Gastrocnemius medialis (tissue), 4 donors: ENCODE results near the gene TXNRD1. TPM values are rescaled to one million over a fixed set of nuclear protein-coding genes. Genes with fewer than 3 reads are reported as not detected.

Experiments
- ATAC-seq, 2 donors: fragments of 150-250 bp; one replicate each; pipeline ENCODE4 v1.9.1; 2016
- DNase-seq, 2 donors: peaks; one replicate each; pipeline ENCODE4 v3.0.0-alpha.2; 2019
- H3K27ac ChIP-seq, 4 donors: fragments of 200-600 bp; sonication (generic); 1 replicate in 1 of 4; 2 replicates in 3 of 4; pipeline ENCODE4 v1.5.1; 2016 to 2018; ENCODE audit warnings: mild to moderate bottlenecking in 2 of 4, moderate library complexity in 1 of 4
- H3K27me3 ChIP-seq, 3 donors: fragments of 200-600 bp; sonication (generic) in 2 of 3; 1 replicate in 1 of 3; 2 replicates in 2 of 3; pipeline versions ENCODE4 v1.5.1 to v1.6.0; 2016 to 2019; ENCODE audit warnings: mild to moderate bottlenecking in 1 of 3, moderate library complexity in 1 of 3
- H3K36me3 ChIP-seq, 2 donors: fragments of 200-600 bp; sonication (generic) in 1 of 2; one replicate each; pipeline ENCODE4 v1.5.1; 2017 to 2018
- H3K4me1 ChIP-seq, 2 donors: fragments of 200-600 bp; sonication (generic) in 1 of 2; one replicate each; pipeline ENCODE4 v1.5.1; 2016 to 2017; ENCODE audit warnings: mild to moderate bottlenecking in 2 of 2
- H3K4me3 ChIP-seq, 4 donors: fragments of 200-600 bp; sonication (generic) in 3 of 4; 1 replicate in 1 of 4; 2 replicates in 3 of 4; pipeline ENCODE4 v1.5.1; 2016 to 2019; ENCODE audit warnings: mild to moderate bottlenecking in 2 of 4
- H3K9me3 ChIP-seq, 3 donors: fragments of 200-600 bp; sonication (generic) in 2 of 3; 1 replicate in 1 of 3; 2 replicates in 2 of 3; pipeline ENCODE4 v1.5.1; 2016 to 2019
- CTCF ChIP-seq, 5 experiments: fragments of 450-650 bp in 3 of 5; fragments of 200-600 bp in 2 of 5; sonication (generic) in 2 of 5; IDR thresholded peaks in 4 of 5; conservative IDR thresholded peaks in 1 of 5; 1 replicate in 4 of 5; 2 replicates in 1 of 5; pipeline ENCODE4 v1.5.1; 2016 to 2019; ENCODE audit warnings: antibody characterized with exemption in 5 of 5, mild to moderate bottlenecking in 3 of 5, moderate library complexity in 3 of 5
- POLR2A ChIP-seq, 2 donors: fragments of 450-650 bp; IDR thresholded peaks; one replicate each; pipeline ENCODE4 v1.6.1; 2017; ENCODE audit warnings: antibody characterized with exemption in 2 of 2, mild to moderate bottlenecking in 2 of 2, moderate library complexity in 2 of 2
- in situ Hi-C, 4 donors: fragments of 200-750 bp; cut with MboI; loops; one replicate each; pipeline versions ENCODE4 v1.15.0 to v1.8.0; 2017; ENCODE audit warnings: low sequenced_read_pairs in 4 of 4
- intact Hi-C: fragments of 100-400 bp; cut with DNase I; formaldehyde crosslinking; loops from one replicate; pipeline ENCODE4 v1.15.1; 2023; ENCODE audit warnings: low total_unique reads
- total RNA-seq, 4 donors: library from RNA; depleted of rRNA; stranded (reverse); fragments of >200 nt; gene quantifications; one replicate each; pipeline versions ENCODE4 v1.1.0 to v1.2.3, GENCODE V29; 2016

Gene TXNRD1
- total RNA-seq, 4 donors from 2014 or later: 96.6 to 139 (median 118) TPM

GRCh38 chr12:104350211-104351056, 134.9 kb downstream of the TXNRD1 start:
- in situ Hi-C loops: loop anchor here in 3 of 4 donors (5.0 to 10.0 kb wide), 2 partner anchors 146 to 148 kb away; no protein-coding TSS in a partner anchor
- no peak for ATAC-seq
- H3K4me3 ChIP-seq: no peak overlapping the region
- DNase-seq: no peak
- no peaks in the 10 kb centered on the region for H3K27me3 ChIP-seq
- TF ChIP-seq POLR2A (IDR thresholded peaks at IDR 0.05) (no peak), CTCF (IDR thresholded peaks at IDR 0.05 in 4 of 5, conservative IDR thresholded peaks at IDR 0.05 in 1 of 5) (no peak)
- H3K27ac ChIP-seq: no peak overlapping the region
- intact Hi-C loops: no loop called here
- H3K4me1 ChIP-seq: peaks cover 19 to 36% of the 10 kb centered on the region in 2 donors
- H3K36me3 ChIP-seq: peaks cover 0 to 85% of the 10 kb centered on the region in 2 donors
- no peaks in the 10 kb centered on the region for H3K9me3 ChIP-seq

GRCh38 chr12:104351057-104351983, 135.7 kb downstream of the TXNRD1 start:
- Histone ChIP-seq H3K4me3 (no peak overlapping the region), H3K27ac (no peak overlapping the region), H3K4me1 (peaks cover 13 to 27% of the 10 kb centered on the region in 2 donors), H3K9me3 (no peaks in the 10 kb centered on the region), H3K27me3 (no peaks in the 10 kb centered on the region), H3K36me3 (peaks cover 0 to 81% of the 10 kb centered on the region in 2 donors)
- DNase-seq (no peak), ATAC-seq (no peak)
- in situ Hi-C loops (loop anchor here in 3 of 4 donors (5.0 to 10.0 kb wide), 2 partner anchors 147 to 149 kb away; no protein-coding TSS in a partner anchor), intact Hi-C loops (no loop called here)
- no peak for TF ChIP-seq CTCF (IDR thresholded peaks at IDR 0.05 in 4 of 5, conservative IDR thresholded peaks at IDR 0.05 in 1 of 5)
- TF ChIP-seq POLR2A (IDR thresholded peaks at IDR 0.05): no peak

DNA sequence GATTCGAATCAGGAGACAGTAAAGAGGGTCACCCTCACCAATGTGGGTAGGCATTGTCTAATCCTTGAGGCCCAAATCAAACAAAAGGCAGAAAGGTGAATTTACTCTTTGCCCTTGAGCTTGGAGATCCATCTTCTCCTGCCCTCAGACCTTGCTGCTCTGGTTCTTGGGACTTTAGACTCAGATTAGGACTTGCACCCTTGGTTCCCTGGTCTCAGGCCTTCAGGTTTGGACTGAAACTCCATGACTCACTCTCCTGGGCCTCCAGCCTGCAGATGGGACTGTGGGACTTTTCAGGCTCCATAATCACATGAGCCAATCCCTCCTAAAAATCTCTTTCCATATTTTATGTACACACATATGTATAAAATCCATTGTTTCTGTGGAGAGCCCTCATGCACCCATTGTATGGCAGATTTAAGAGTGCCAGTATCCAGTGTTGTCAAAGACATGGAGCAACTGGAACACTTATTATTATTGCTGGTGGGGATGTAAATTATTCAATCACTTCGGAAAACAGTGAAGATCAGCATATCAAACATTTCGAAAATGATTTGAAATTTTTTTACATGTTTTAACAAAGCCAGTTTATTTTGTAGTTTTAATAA, 136.6 kb downstream of the TXNRD1 start:
- ATAC-seq: no peak
- Histone ChIP-seq H3K4me3 (no peak overlapping the region), H3K27me3 (no peaks in the 10 kb centered on the region), H3K27ac (no peak overlapping the region), H3K9me3 (no peaks in the 10 kb centered on the region), H3K36me3 (peaks cover 0 to 72% of the 10 kb centered on the region in 2 donors), H3K4me1 (peaks cover 5 to 18% of the 10 kb centered on the region in 2 donors)
- DNase-seq: no peak
- in situ Hi-C loops: loop anchor here in 3 of 4 donors (5.0 to 10.0 kb wide), 2 partner anchors 147 to 150 kb away; no protein-coding TSS in a partner anchor
- no peak for TF ChIP-seq CTCF (IDR thresholded peaks at IDR 0.05 in 4 of 5, conservative IDR thresholded peaks at IDR 0.05 in 1 of 5)
- no peak for TF ChIP-seq POLR2A (IDR thresholded peaks at IDR 0.05)
- intact Hi-C loops: no loop called here
